OCI-LY7 (cell line): ENCODE data around the gene YTHDF2. TPM values are rescaled to one million over a fixed set of nuclear protein-coding genes. Genes with fewer than 3 reads are reported as not detected.

Experiments
- BruUV-seq: library from RNA; stranded (reverse); fragments of 400-500 nt; replicated peaks from 2 replicates; lab custom pipeline; 2021; lab: Mats Ljungman, UMichigan
- CTCF ChIA-PET: fragments of 300-600 bp; sonication (Branson Sonifier 250); formaldehyde crosslinking; loops from one replicate; lab custom pipeline; 2022; ENCODE audit warnings: antibody characterized with exemption; ENCODE audit not compliant: unreplicated experiment; lab: Charles Lee
- POLR2A ChIA-PET: fragments of 300-600 bp; sonication (Branson Sonifier 250); formaldehyde crosslinking; loops from one replicate; lab custom pipeline; 2022; ENCODE audit warnings: antibody characterized with exemption; lab: Charles Lee
- DNase-seq: peaks from one replicate; pipeline ENCODE4 v3.0.0-alpha.2; 2015; ENCODE audit warnings: low spot score
- H2AFZ ChIP-seq: fragments of 200-600 bp; sonication (generic), shearing (Covaris generic); 2 replicates; pipeline ENCODE4 v1.6.1; 2014; ENCODE audit warnings: mild to moderate bottlenecking, antibody characterized with exemption, low read length, moderate library complexity
- H3K27ac ChIP-seq: fragments of 200-600 bp; sonication (generic); 2 replicates; pipeline ENCODE4 v1.5.1; 2014; ENCODE audit warnings: mixed run types, low read depth, mild to moderate bottlenecking, moderate library complexity, low read length, inconsistent platforms; ENCODE audit not compliant: poor library complexity, severe bottlenecking
- H3K36me3 ChIP-seq: fragments of 200-600 bp; sonication (generic); 2 replicates; pipeline ENCODE4 v1.6.1; 2014; ENCODE audit warnings: mild to moderate bottlenecking, antibody characterized with exemption, low read length, moderate library complexity, mixed read lengths; ENCODE audit not compliant: insufficient read depth
- H3K4me1 ChIP-seq: fragments of 200-600 bp; sonication (generic); 2 replicates; pipeline ENCODE4 v1.5.1; 2014; ENCODE audit warnings: mild to moderate bottlenecking, low read length; ENCODE audit not compliant: insufficient read depth, poor library complexity, severe bottlenecking
- H3K4me2 ChIP-seq: fragments of 200-600 bp; sonication (generic); 2 replicates; pipeline ENCODE4 v1.6.1; 2014; ENCODE audit warnings: mild to moderate bottlenecking, low read length
- H3K4me3 ChIP-seq: fragments of 200-600 bp; sonication (generic); 2 replicates; pipeline ENCODE4 v1.5.1; 2014; ENCODE audit warnings: mild to moderate bottlenecking, low read depth, low read length; ENCODE audit not compliant: poor library complexity, severe bottlenecking
- H3K79me2 ChIP-seq: fragments of 200-600 bp; sonication (generic); 2 replicates; pipeline ENCODE4 v1.6.1; 2016; ENCODE audit warnings: low read depth, mild to moderate bottlenecking, low read length, moderate library complexity, mixed read lengths; ENCODE audit not compliant: insufficient read depth
- H3K9me2 ChIP-seq: fragments of 200-600 bp; sonication (generic); 2 replicates; pipeline ENCODE4 v1.6.1; 2016; ENCODE audit warnings: mild to moderate bottlenecking, low read length, mixed read lengths; ENCODE audit not compliant: insufficient read depth
- H3K9me3 ChIP-seq: fragments of 200-600 bp; sonication (generic); 2 replicates; pipeline ENCODE4 v1.6.1; 2014; ENCODE audit warnings: mild to moderate bottlenecking, mixed run types, low read length, mixed read lengths
- H4K20me1 ChIP-seq: fragments of 200-600 bp; sonication (generic); 2 replicates; pipeline ENCODE4 v1.6.1; 2014; ENCODE audit warnings: mild to moderate bottlenecking, antibody characterized with exemption, low read length, moderate library complexity, mixed read lengths; ENCODE audit not compliant: insufficient read depth
- EZH2phosphoT487 ChIP-seq: fragments of 200-600 bp; sonication (generic); IDR thresholded peaks from 2 replicates; pipeline ENCODE4 v1.6.1; 2018; ENCODE audit warnings: low read depth, borderline replicate concordance, mild to moderate bottlenecking, mixed run types, antibody characterized with exemption, low read length, moderate library complexity, mixed read lengths
- intact Hi-C: fragments of 100-400 bp; cut with micrococcal nuclease; formaldehyde crosslinking; loops from one replicate; pipeline ENCODE4 v1.10.0; 2022; ENCODE audit not compliant: unreplicated experiment
- total RNA-seq, 2 experiments: library from RNA; depleted of rRNA in 1 of 2; stranded (reverse); fragments of >200 nt in 1 of 2; shearing (Covaris generic) in 1 of 2; gene quantifications; 2 replicates each; pipeline ENCODE4 v1.2.3, GENCODE V29; 2014 to 2022
- TF ChIP-seq, protein P1 (sequence below): fragments of 200-600 bp; sonication (generic); conservative IDR thresholded peaks from 2 replicates; pipeline ENCODE4 v1.5.1; 2014; ENCODE audit warnings: mild to moderate bottlenecking, antibody characterized with exemption, low read length, moderate library complexity, mixed read lengths

YTHDF2 gene
- total RNA-seq, 2 experiments from 2014 or later = 57.9 to 83.6 TPM

GRCh38 chr1:28812669-28813468 lies 76.1 kb downstream of the YTHDF2 start:
- no peak overlapping the region for H3K4me2 ChIP-seq
- H3K79me2 ChIP-seq = no peaks in the 10 kb centered on the region
- intact Hi-C loops = no loop called here
- ChIA-PET CTCF (no interaction called here), POLR2A (no interaction called here)
- no peak overlapping the region for H3K27ac ChIP-seq
- no peak for TF ChIP-seq EZH2phosphoT487
- TF ChIP-seq, protein P1, sequence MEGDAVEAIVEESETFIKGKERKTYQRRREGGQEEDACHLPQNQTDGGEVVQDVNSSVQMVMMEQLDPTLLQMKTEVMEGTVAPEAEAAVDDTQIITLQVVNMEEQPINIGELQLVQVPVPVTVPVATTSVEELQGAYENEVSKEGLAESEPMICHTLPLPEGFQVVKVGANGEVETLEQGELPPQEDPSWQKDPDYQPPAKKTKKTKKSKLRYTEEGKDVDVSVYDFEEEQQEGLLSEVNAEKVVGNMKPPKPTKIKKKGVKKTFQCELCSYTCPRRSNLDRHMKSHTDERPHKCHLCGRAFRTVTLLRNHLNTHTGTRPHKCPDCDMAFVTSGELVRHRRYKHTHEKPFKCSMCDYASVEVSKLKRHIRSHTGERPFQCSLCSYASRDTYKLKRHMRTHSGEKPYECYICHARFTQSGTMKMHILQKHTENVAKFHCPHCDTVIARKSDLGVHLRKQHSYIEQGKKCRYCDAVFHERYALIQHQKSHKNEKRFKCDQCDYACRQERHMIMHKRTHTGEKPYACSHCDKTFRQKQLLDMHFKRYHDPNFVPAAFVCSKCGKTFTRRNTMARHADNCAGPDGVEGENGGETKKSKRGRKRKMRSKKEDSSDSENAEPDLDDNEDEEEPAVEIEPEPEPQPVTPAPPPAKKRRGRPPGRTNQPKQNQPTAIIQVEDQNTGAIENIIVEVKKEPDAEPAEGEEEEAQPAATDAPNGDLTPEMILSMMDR = no peak
- no peak for DNase-seq
- BruUV-seq = no TSS peak
- no peaks in the 10 kb centered on the region for H3K9me3 ChIP-seq
- H3K4me3 ChIP-seq = no peak overlapping the region
- H3K9me2 ChIP-seq = no peaks in the 10 kb centered on the region
- H2AFZ ChIP-seq = no peak overlapping the region
- H3K36me3 ChIP-seq = no peaks in the 10 kb centered on the region
- no peaks in the 10 kb centered on the region for H3K4me1 ChIP-seq
- no peaks in the 10 kb centered on the region for H4K20me1 ChIP-seq

DNA sequence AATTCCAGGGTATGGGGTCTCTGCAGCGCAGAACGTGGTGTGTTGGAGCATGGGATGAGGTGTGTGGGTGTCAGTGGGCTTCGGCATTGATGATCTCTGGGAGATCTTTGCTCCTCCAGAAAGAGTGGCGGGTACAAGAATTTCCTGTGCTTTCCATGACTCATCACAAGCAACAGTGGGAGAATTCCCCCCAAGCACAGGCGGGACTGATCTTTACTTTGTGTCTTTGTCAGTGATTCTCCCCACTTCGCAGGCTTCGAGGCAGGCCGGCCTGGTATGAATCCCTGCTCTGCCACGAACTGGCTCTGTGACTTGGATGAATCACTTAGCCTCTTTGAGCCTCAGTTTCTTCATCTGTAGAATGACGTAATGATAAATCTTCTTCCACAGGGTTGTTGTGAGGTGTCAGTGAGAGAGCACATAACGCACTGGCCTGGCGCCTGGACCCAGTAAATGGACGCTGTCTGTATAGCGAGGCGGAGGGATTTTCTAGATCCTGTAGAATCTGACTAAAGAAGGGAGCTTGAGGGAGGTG lies 77.3 kb downstream of the YTHDF2 start:
- Histone ChIP-seq H3K4me3 (no peak overlapping the region), H3K9me3 (no peaks in the 10 kb centered on the region), H4K20me1 (no peaks in the 10 kb centered on the region), H3K36me3 (no peaks in the 10 kb centered on the region), H2AFZ (no peak overlapping the region), H3K27ac (no peak overlapping the region), H3K4me2 (no peak overlapping the region), H3K9me2 (no peaks in the 10 kb centered on the region), H3K79me2 (no peaks in the 10 kb centered on the region), H3K4me1 (no peaks in the 10 kb centered on the region)
- DNase-seq = no peak
- intact Hi-C loops = no loop called here
- TF ChIP-seq EZH2phosphoT487 = no peak
- TF ChIP-seq, protein P1 = no peak
- BruUV-seq = no TSS peak
- CTCF ChIA-PET = no interaction called here
- POLR2A ChIA-PET = no interaction called here
